K562 (cell line): ENCODE results near the gene PRKAR2B. TPM values are rescaled to one million over a fixed set of nuclear protein-coding genes. Genes with fewer than 3 reads are reported as not detected.

Source experiments
- CBFA2T3 ChIP-seq: fragments of 450-650 bp; IDR thresholded peaks from 2 replicates; pipeline ENCODE4 v1.6.1; 2017
- CC2D1A ChIP-seq: fragments of 450-650 bp; IDR thresholded peaks from 2 replicates; pipeline ENCODE4 v1.6.1; 2017; ENCODE audit warnings: mild to moderate bottlenecking
- CSDE1 ChIP-seq, 2 experiments: fragments of 450-650 bp; IDR thresholded peaks; 2 replicates each; pipeline ENCODE4 v1.6.1; 2016; ENCODE audit warnings: mild to moderate bottlenecking in 1 of 2
- DPF2 ChIP-seq: fragments of 450-650 bp; IDR thresholded peaks from 2 replicates; pipeline ENCODE4 v1.6.1; 2016
- FOS ChIP-seq: IDR thresholded peaks from 3 replicates; pipeline ENCODE4 v1.6.1; 2011; ENCODE audit not compliant: insufficient read length; ENCODE audit errors: extremely low read depth
- HDAC3 ChIP-seq: fragments of 450-650 bp; IDR thresholded peaks from 2 replicates; pipeline ENCODE4 v1.6.1; 2018; ENCODE audit warnings: borderline replicate concordance, mild to moderate bottlenecking, moderate library complexity; ENCODE audit not compliant: partially characterized antibody
- KDM5B ChIP-seq: fragments of 200-600 bp; sonication (generic); IDR thresholded peaks from 2 replicates; pipeline ENCODE4 v1.6.1; 2012; ENCODE audit warnings: low read depth, mild to moderate bottlenecking, moderate library complexity, low read length, control low read depth, inconsistent platforms; ENCODE audit not compliant: insufficient replicate concordance
- MBD2 ChIP-seq: sonication (generic); IDR thresholded peaks from 2 replicates; pipeline ENCODE4 v1.6.1; 2016; ENCODE audit warnings: low read depth, borderline replicate concordance
- NFXL1 ChIP-seq: fragments of 450-650 bp; formaldehyde crosslinking; IDR thresholded peaks from 2 replicates; pipeline ENCODE4 v1.4.0; 2021; ENCODE audit warnings: mild to moderate bottlenecking
- POLR2AphosphoS5 ChIP-seq: IDR thresholded peaks from 2 replicates; pipeline ENCODE4 v1.6.1; 2011; ENCODE audit warnings: mild to moderate bottlenecking, low read depth, low read length, moderate library complexity; ENCODE audit not compliant: control insufficient read depth, insufficient read depth
- SIX5 ChIP-seq, 2 experiments: IDR thresholded peaks; 2 replicates each; pipeline ENCODE4 v1.6.1; 2011; ENCODE audit warnings: low read length in 2 of 2, borderline replicate concordance in 1 of 2, low read depth in 1 of 2, mild to moderate bottlenecking in 1 of 2, moderate library complexity in 1 of 2; ENCODE audit not compliant: insufficient read depth in 1 of 2
- SP2 ChIP-seq: IDR thresholded peaks from 2 replicates; pipeline ENCODE4 v1.6.1; 2011; ENCODE audit warnings: mild to moderate bottlenecking, low read depth, low read length, moderate library complexity; ENCODE audit not compliant: poor library complexity, severe bottlenecking; ENCODE audit errors: extremely low read depth
- TOE1 ChIP-seq, 2 experiments: fragments of 450-650 bp in 1 of 2; sonication (generic) in 1 of 2; formaldehyde crosslinking in 1 of 2; IDR thresholded peaks; 2 replicates each; pipeline versions ENCODE4 v1.7.1 to v1.8.0; 2016 to 2022; ENCODE audit warnings: borderline replicate concordance in 2 of 2, mild to moderate bottlenecking in 2 of 2, antibody characterized with exemption in 1 of 2, inconsistent platforms in 1 of 2, low read depth in 1 of 2, missing genetic modification reagents in 1 of 2, moderate library complexity in 1 of 2
- ZNF699 ChIP-seq: fragments of 250-450 bp; sonication (Bioruptor Pico); IDR thresholded peaks from 2 replicates; pipeline ENCODE4 v1.8.0; 2021; ENCODE audit warnings: mild to moderate bottlenecking, moderate library complexity; ENCODE audit not compliant: insufficient replicate concordance
- polyA plus RNA-seq, 8 experiments: library from polyadenylated mRNA; depleted of rRNA in 4 of 8; stranded (reverse) in 5 of 8; unstranded in 3 of 8; fragments of >200 nt; fragmentation: Nextera tagmentation in 2 of 8; fragmentation: Illumina TruSeq in 1 of 8; extraction: Ambion mirVana in 2 of 8; extraction: Trizol in 1 of 8; gene quantifications; 2 replicates each; pipeline versions ENCODE4 v1.2.1 to v1.2.3, GENCODE V29; 2011 to 2014; ENCODE audit warnings: inconsistent platforms in 1 of 8, missing spikeins in 1 of 8
- total RNA-seq, 7 experiments: library from RNA; depleted of rRNA in 6 of 7; stranded (reverse); fragments of >200 nt in 6 of 7; fragmentation: Illumina TruSeq in 2 of 7; extraction: Trizol in 2 of 7; gene quantifications; 2 replicates each; pipeline versions ENCODE4 v1.2.1 to v1.2.3, GENCODE V29; 2011 to 2021; ENCODE audit warnings: low replicate concordance in 1 of 7
- TF ChIP-seq, protein P1 (sequence below): fragments of 200-800 bp; sonication (Bioruptor generic); IDR thresholded peaks from 2 replicates; pipeline ENCODE4 v1.6.1; 2017; ENCODE audit warnings: missing genetic modification characterization, missing compliant biosample characterization
- TF ChIP-seq, protein P2 (sequence below): fragments of 250-450 bp; sonication (Bioruptor Pico); IDR thresholded peaks from 2 replicates; pipeline ENCODE4 v1.4.0; 2020
- TF ChIP-seq, protein P3 (sequence below): fragments of 450-650 bp; formaldehyde crosslinking; IDR thresholded peaks from 2 replicates; pipeline ENCODE4 v1.4.0; 2022; ENCODE audit warnings: mild to moderate bottlenecking, moderate library complexity
- TF ChIP-seq, protein P4 (sequence below): fragments of 250-450 bp; sonication (Bioruptor Pico); IDR thresholded peaks from 2 replicates; pipeline ENCODE4 v1.9.0; 2021; ENCODE audit warnings: mild to moderate bottlenecking

Gene PRKAR2B
- total and polyA plus RNA-seq, 9 of the 15 experiments (the other 6 are each of a cell fraction or from before 2014, with no cell fraction given) = 59.0 to 173 (median 129) TPM

GRCh38 chr7:107075863-107076574 is 31.5 kb downstream of the PRKAR2B start (continued):
- TF ChIP-seq, protein P1, sequence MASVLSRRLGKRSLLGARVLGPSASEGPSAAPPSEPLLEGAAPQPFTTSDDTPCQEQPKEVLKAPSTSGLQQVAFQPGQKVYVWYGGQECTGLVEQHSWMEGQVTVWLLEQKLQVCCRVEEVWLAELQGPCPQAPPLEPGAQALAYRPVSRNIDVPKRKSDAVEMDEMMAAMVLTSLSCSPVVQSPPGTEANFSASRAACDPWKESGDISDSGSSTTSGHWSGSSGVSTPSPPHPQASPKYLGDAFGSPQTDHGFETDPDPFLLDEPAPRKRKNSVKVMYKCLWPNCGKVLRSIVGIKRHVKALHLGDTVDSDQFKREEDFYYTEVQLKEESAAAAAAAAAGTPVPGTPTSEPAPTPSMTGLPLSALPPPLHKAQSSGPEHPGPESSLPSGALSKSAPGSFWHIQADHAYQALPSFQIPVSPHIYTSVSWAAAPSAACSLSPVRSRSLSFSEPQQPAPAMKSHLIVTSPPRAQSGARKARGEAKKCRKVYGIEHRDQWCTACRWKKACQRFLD (CRISPR knock-in tag) = no peak
- TF ChIP-seq SP2 (no peak), TOE1 (IDR thresholded peaks at IDR 0.05; ENCODE audit: borderline replicate concordance) (no peak), TOE1 (CRISPR knock-in tag; IDR thresholded peaks at IDR 0.05; ENCODE audit: borderline replicate concordance, low read depth) (no peak), CSDE1 (IDR thresholded peaks at IDR 0.05) (peak in 1 of 2 experiments; percentile 18; a peak in 2 of 4 replicates), CC2D1A (0 out of 2 replicates have a peak, but pooled peaks have one; percentile 15), HDAC3 (peak; percentile 56), MBD2 (no peak), ZNF699 (no peak), CBFA2T3 (peak; percentile 78), FOS (no peak), KDM5B (no peak), POLR2AphosphoS5 (0 out of 2 replicates have a peak, but pooled peaks have one; percentile 23), DPF2 (peak; percentile 93), NFXL1 (no peak), SIX5 (IDR thresholded peaks at IDR 0.05; ENCODE audit: borderline replicate concordance in 1 of 2, insufficient read depth in 1 of 2, low read depth in 1 of 2, low read length in 2 of 2) (no peak)
- TF ChIP-seq, protein P2, sequence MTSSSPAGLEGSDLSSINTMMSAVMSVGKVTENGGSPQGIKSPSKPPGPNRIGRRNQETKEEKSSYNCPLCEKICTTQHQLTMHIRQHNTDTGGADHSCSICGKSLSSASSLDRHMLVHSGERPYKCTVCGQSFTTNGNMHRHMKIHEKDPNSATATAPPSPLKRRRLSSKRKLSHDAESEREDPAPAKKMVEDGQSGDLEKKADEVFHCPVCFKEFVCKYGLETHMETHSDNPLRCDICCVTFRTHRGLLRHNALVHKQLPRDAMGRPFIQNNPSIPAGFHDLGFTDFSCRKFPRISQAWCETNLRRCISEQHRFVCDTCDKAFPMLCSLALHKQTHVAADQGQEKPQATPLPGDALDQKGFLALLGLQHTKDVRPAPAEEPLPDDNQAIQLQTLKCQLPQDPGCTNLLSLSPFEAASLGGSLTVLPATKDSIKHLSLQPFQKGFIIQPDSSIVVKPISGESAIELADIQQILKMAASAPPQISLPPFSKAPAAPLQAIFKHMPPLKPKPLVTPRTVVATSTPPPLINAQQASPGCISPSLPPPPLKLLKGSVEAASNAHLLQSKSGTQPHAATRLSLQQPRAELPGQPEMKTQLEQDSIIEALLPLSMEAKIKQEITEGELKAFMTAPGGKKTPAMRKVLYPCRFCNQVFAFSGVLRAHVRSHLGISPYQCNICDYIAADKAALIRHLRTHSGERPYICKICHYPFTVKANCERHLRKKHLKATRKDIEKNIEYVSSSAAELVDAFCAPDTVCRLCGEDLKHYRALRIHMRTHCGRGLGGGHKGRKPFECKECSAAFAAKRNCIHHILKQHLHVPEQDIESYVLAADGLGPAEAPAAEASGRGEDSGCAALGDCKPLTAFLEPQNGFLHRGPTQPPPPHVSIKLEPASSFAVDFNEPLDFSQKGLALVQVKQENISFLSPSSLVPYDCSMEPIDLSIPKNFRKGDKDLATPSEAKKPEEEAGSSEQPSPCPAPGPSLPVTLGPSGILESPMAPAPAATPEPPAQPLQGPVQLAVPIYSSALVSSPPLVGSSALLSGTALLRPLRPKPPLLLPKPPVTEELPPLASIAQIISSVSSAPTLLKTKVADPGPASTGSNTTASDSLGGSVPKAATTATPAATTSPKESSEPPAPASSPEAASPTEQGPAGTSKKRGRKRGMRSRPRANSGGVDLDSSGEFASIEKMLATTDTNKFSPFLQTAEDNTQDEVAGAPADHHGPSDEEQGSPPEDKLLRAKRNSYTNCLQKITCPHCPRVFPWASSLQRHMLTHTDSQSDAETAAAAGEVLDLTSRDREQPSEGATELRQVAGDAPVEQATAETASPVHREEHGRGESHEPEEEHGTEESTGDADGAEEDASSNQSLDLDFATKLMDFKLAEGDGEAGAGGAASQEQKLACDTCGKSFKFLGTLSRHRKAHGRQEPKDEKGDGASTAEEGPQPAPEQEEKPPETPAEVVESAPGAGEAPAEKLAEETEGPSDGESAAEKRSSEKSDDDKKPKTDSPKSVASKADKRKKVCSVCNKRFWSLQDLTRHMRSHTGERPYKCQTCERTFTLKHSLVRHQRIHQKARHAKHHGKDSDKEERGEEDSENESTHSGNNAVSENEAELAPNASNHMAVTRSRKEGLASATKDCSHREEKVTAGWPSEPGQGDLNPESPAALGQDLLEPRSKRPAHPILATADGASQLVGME (CRISPR knock-in tag) = no peak
- TF ChIP-seq, protein P3, sequence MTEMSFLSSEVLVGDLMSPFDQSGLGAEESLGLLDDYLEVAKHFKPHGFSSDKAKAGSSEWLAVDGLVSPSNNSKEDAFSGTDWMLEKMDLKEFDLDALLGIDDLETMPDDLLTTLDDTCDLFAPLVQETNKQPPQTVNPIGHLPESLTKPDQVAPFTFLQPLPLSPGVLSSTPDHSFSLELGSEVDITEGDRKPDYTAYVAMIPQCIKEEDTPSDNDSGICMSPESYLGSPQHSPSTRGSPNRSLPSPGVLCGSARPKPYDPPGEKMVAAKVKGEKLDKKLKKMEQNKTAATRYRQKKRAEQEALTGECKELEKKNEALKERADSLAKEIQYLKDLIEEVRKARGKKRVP (CRISPR knock-in tag) = no peak
- TF ChIP-seq, protein P4, sequence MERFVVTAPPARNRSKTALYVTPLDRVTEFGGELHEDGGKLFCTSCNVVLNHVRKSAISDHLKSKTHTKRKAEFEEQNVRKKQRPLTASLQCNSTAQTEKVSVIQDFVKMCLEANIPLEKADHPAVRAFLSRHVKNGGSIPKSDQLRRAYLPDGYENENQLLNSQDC (CRISPR knock-in tag) = no peak
